NCI-H446 (cell line): ENCODE measurements around the gene CHCHD10.

Experiments used
- DNase-seq, 2 experiments: peaks; one replicate each; lab custom pipeline; 2025; lab: John Stamatoyannopoulos, UW

The CHCHD10 gene

DNA sequence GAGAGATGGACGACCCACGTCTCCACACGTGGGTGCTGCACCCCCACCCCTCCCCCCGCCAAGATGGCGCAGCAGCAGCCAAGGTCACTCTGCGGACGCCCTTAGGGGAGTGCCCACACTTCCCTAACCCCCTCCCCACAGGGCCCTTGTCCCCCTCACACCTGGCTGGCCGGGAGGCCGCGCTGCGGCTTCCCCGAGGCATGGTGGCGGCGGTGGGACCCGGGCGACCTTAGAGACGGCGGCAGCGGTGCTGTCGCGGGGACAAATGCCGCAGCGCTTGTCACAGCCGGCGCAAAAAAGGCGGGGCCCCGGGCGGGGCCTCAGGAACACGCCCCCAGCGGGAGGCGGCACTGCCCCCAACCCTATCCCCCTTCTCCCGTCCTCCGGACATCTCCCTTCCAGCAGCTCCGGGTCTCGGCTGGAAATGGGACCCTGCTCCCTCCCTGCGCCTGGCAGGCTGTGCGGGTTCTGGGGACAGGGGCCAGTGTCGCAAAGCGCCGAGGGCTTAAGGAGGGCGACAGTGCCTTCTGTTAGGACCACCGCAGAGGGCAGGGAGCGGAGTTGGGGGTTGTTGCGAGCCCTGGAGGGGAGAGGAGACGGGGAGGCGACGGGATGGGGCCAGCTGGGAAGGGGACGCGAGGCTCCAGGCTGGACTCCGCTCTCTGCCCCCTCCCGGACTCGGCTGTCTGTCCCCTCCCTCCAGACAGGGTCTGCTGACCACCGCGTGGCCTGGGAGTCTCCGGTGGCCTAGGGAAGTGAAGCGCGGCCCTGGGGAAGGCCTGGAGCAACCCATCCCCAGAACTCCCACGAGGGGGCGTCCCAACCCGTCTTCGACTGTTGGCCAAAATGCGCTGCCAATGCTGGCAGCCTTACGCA is at the start of gene CHCHD10:
CHCHD10 (minus strand) TSS at position 300 of the 876 bp plus-strand sequence; CDS start at position 202, 98 bp downstream.
- peak; percentile 73 to 80 for DNase-seq

DNA sequence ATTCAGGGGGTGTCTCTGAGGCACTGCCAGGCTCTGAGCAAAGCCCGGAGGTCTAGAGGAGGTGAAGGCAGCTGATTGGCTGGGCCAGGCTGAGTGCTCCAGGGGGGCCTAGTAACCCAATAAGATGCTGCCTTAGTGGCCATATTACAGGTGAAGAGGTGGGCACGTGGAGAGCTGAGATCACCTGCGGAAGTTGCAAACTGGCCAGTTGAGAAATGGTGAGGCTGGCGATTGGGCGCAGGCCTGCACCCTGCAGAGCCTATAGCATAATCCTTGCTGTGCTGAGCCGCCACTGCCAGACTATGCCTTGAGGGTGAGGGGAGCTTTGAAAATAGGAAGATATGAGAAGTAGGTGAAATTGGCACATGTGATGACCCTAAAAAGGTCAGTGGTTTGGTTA is 49.4 kb upstream of the CHCHD10 start:
- DNase-seq = no peak

DNA sequence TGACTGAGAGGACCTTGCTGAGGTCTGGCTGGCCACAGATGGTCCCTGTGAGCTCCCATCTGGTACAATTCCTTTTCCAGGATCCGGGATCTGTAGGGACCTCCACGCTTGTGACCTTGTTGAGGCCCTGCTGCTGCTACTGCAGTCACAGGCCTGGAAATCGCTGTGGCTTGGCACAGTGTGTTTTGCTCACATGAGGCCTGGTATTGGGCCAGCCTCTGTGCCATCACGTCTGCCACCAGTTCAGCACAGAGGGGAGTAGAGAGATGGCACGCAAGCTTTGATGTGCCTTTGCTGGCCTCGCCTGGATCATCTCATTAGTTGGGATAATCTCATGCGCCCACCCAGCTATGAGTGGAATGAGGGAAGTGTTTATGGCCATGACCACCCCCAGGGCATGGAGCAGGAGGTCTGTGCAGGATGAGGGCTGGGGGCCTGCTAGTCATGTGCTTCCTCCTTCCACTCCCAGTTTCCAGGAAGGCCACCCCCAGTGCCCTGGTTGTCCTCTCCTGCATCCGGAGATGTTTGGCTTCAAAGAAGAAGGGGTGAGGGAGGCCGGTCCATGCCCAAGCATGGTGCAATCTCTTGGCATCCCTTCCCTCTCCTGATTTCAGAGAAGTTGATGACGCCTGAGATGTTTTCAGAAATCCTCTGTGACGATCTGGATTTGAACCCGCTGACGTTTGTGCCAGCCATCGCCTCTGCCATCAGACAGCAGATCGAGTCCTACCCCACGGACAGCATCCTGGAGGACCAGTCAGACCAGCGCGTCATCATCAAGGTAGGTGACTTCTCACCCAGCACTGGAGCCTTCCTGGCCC is 48.6 kb upstream of the CHCHD10 start:
- DNase-seq = peak; percentile 21 to 86

DNA sequence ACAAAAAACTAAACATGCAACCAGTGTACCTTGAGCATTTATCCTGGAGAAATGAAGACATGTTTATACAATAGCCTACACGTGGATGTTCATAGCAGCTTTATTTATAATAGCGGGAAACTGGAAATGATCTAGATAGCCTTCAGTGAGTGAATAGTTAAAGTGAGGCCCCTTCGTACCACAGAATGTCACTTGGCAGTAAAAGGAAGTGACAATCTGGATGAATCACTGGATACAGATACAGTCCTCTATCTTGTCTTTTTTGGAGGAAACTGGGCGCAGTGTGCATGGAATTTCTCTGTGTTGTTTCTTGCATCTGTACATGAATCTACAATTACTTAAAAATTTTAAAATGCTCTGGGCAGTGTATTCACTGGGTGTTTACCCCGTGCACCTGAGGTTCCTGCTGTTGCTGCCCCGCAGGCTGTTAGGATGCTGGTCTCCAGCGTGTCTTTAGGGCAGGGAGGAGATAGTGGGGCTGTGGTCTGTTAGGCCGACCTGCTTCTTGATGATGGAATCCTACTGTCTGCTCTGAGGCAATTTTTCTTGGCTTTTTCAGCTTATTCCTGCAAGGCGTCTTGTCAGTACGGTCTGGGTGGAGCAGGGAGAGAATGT is 47.9 kb upstream of the CHCHD10 start:
- DNase-seq = no peak

DNA sequence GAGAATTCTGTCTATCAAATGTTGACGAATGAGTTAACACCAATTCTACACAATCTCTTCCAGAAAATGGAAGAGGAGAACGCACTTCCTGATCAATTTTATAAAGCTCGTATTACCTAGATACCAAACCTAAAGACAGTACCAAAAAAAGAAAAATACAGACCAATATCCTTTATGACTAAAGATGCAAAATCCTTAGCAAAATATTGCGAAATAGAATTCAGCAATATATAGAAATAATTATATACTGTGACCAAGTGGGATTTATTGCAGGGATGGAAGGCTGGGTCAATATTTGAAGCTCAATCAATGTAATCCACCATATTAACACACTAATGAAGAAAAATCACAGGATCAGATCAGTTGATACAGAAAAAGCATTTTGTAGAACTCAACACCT is 44.6 kb upstream of the CHCHD10 start:
- DNase-seq = no peak

DNA sequence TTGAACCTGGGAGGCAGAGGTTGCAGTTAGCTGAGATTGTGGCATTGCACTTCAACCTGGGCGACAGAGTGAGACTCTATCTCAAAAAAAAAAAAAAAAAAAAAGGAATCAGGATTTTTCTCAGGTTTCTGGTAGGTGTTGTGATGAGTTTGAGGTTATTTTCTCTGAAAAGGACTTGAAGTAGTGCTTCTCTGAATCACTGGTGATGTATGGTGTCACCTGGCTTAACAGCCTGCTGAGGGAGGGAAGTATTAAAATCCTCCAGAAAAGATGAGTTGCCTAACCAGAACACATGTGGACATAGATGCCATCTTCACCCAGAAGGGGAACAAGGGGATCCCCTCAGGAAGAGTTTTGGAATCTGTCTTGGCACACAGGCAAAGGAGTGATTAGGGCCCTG is 39.1 kb upstream of the CHCHD10 start:
- no peak for DNase-seq

DNA sequence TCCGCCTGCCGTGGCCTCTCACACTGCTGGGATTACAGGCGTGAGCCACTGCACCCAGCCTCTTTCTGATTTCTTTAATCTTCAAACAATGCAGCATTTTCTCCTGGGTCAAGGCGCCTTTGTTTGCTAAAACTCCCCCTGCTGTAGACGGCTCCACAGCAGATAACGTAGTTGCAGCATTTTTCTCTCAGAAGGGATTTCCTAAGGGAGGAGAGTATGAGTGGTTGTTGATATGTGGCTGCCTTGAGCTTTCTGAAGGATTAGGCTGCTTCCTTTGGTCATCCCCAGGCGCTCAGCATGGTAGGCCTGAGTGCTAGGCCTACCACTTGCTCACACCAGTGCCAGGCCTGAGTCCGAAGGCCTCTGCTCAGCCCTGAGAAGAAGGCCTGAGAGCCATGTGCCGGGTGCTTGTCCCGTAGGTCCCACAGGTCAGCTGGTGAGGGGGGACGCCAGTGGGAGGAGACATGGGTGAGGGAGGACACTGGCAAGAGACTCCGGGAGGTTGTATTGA is 37.1 kb upstream of the CHCHD10 start:
- DNase-seq = no peak

DNA sequence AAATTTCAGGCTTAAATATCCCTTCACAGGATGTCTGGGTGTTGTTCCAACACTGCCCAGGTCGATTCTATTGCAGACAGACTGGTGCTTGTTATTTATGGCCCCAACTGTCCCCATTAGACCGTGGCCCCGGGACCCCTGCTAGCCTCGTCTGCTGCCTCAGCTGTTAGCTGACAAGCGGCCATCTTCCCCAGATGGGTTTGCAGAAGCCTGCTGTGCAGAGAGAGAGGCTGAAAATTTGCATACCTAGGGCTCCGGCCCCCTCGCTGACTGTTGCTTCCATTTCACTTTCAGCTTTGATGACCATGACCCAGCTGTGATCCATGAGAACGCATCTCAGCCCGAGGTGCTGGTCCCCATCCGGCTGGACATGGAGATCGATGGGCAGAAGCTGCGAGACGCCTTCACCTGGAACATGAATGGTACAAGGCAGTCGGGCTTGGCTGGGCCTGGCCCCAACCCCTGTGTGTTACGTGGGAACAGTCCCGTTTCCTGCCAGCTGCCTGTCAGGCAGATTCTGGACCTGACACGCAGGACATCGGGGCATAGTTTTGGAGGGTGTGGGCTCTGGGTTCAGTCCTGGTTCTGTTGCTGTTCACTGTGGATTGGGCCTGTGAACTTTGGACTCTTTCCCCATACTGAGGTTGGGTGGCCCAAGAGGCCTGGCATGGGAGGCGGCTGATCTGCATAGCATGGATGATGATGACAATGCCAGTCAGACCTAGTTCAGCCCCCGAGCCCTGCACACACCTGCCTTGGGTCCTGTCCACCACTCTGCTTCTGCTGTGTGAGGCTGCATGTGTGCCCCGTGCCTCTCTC is 35.4 kb upstream of the CHCHD10 start:
- no peak for DNase-seq

DNA sequence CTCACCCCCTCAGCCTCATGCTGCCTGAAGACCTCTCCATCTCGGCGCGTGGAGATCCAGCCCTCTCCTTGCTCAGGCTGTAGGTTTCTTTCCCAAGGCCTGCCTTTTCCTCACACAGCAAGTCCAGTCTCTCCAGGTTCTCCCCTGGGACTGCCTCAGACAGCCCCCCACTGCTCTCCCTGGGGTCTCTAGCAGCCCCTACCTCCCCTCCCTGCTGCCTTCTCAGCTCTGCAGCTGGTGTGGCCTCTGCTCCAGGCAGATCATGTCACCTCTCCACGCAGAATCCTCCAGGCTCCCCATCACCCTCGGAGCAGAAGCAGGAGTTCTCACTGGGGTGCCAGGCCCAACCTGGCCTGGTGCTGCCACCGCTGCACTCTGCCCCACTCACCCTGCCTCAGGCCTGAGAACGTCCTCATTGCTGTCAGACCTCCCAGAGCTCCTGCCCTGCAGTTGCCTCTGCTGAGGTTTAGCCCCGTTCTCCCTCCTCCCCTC is 34.2 kb upstream of the CHCHD10 start:
- DNase-seq = no peak

DNA sequence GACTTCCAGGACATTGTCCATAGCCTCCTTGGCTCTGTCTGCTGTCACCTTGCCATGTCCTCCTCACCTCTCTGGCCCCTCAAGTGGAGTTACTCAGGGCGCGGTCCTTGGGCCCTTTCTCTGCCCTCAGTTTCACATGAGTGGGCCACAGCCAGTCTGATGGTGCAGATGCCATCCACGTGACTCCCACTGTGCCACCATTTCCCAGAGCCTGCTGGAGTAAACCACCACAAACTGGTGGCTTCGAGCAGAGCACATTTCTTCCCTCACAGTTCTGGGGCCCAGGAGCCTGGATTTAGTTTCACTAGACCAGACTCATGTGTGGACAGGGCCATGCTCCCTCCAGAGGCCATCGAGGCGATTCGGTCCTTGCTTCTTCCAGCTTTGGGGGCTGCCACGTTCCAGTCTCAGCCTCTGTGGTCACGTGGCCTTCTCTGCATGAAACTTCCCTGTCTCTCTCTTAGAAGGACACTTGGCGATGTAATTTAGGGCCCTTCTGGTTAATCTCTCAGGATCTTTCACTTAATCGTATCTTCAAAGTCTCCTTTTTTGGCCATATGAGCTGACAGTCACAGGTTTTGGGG is 33.6 kb upstream of the CHCHD10 start:
- DNase-seq = no peak

DNA sequence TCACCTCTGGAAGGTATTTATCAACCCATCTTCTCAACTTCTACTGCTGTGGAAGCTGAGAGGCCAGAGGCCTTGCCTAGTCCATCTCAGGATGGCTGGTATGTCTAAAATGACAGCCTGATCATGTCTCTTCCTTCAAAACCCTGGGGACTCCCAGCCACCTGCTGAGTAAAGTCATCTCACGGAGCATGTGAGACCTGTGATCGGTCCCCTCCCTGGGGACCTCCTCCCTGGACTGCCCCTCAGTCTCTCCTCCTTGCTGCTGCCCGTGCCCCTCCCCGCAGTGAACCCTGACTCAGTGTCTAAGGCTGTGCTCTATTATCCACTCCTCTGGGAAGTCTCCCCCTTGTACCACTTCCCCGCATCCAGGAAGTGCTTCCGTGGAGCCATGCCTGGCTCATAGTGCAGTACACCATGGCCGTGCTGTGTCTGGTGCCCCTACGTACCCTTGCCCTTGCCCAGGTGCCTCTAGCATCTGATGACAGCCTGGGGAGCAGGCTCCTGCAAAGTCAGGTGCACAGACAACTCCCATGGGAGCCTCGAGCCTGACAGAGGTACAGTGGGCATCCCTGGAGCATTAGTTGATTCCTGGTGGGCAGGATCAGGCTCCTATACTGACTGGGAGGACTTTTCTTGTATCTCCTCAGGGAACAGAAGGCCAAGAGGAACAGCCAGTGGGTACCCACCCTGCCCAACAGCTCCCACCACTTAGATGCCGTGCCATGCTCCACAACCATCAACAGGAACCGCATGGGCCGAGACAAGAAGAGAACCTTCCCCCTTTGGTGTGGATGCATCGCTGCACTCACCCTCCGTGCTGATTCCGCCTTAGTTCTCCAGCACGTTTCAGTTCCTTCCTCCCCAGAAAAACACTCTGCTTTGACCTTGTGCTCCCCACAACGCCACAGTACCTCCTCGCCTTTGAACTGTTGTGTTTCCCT is 32.8 kb upstream of the CHCHD10 start:
- DNase-seq = no peak

DNA sequence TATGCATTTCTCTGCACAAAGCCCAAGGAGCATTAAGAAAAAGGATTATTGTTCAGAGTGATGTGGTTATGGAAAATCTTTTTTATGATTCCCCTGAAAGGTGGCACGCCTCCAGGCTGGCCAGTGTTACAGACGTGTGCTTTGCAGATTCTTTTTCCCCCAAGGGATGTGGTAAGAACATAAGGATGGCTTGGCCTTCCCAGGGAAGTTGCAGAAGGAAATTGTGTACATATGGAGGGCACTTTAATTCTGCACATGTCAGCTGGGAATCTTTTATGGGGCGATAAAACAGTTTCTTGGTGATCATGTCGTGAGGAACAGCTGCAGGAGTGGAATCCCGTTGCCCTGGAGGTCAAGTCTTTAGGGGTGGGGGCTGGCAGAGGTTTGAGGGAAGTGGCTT is 28.7 kb upstream of the CHCHD10 start:
- no peak for DNase-seq

DNA sequence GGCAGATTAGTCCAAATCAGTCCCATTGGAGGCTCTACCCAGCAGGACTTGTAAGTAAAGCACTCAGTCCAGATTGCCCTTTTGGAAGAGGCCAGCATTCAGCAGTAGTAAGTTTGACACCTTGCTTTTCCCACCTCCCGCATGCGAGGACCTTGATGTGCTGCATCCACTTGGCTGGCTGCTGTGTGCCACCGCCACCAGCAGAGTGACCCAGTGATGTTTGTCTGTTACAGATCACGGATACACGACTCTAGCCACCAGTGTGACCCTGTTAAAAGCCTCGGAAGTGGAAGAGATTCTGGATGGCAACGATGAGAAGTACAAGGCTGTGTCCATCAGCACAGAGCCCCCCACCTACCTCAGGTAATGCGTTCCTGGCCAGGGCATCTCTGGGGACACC is 25.6 kb upstream of the CHCHD10 start:
- no peak for DNase-seq

DNA sequence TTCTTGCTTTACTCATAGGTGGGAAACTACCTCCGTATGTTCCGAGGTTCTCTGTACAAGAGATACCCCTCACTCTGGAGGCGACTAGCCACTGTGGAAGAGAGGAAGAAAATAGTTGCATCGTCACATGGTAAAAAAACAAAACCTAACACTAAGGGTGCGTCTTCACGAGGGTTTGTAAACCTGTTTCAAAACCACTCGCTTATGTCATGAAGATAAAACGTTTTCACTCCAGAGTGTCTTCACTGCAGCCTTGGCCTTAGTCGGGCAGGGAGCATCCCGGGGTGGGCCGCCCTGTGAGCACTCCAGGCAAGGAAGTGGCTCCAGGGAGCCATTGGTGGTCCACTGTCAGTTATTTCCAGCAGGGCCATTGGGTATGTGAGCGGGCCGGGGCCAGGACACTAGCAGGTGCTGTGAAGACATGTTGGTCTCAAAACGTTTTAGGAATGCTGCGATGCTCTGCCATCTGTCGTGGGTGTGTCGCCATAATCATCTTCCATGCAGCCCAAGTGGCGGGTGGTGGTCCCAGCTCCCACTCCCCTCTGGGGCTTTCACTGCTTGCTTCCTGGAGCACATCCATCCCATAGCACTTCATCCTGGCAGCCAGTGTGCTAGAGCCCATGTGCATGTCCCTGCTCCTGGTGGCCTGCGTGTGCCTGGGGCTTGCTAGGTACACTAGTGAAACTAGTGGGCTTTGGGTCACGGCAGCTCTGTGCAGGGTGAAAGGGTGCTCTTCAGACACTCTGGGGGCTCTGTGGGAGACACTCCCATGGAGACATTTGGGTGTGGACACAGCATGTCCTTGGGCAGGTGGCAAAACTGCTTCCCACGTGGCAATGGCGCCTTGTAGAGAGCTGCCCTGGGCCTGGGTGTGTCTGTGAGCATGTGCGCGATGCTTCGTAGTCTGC is 24.2 kb upstream of the CHCHD10 start:
- no peak for DNase-seq

DNA sequence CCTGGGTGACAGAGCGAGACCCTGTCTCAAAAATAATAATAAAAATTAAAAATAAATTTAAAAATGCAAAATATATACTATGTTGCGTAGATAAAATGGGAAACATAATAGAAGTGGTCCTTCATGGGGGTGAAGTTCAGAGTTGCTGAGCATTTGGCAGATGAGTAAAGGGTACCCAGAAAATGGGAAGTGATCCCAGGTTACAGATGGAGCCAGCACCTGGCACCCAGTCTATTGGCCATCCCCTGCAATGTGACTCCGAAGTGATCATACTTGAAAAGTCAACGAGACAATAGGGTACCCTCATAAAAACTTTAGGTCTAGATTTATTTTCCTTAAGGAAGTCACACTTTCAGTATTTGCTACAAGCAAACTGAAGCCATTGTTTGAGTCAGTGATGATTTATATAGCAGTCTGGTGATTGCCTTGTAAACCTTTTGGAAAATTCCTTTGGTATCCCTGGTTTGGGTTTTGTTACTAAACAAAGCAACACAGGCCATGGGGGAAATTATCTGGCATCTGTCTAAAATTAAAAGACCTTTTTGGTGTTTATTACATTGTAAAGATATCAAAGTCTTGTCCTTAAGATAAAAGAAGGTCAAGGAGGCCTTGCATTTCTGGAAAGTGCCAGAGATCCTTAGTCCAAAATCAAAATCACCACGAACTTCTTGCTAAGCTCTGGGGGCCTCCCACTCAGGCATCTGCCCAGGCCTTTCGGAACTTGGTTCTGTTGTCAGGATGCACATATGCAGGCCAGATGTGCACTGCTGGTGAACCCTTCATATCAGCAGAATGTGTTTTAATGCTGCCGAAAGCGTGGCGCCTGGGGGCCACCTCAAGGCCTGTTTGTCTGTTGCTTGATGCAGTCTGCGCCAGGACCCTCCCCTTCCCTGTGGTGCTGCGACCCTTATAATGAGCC is 23.3 kb upstream of the CHCHD10 start:
- no peak for DNase-seq

DNA sequence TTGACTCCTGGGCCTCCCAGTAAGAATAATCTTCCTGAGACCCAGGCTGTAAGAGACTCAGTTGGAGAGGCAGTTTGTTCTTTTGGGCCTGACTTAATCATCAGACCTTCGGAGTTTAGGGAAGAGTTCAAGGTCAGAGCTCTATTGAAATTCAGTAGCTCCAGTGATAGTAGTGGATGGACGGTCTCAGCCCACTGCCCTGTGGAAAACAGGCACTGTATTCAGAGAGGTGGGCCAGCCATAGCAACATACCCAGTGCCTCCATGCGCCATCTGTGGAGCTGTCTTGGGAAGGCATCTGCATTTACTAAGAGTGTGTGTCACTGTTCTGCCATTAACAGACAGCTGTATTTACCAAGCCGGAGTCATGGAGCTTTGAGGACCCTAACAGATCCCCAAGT is 21.9 kb upstream of the CHCHD10 start:
- DNase-seq = no peak

DNA sequence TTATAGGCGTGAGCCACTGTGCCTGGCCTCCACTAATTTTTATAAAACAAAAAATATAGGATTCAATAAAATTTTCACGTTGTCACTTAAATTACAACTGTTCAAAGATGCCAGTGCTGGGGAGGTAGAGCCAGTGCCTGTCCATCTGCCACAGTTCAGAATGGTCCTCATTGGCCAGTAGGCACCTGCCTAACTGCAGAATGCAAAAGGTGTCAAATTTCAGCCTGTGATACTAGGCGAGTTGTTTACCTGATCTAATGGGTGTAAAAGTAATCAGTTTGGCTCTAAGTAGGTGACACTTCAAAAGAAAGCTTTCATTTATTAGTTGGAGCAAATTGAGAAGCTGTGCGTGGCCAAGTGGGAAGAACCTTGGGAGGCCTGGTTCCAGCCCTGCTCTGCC is 21.3 kb upstream of the CHCHD10 start:
- no peak for DNase-seq

DNA sequence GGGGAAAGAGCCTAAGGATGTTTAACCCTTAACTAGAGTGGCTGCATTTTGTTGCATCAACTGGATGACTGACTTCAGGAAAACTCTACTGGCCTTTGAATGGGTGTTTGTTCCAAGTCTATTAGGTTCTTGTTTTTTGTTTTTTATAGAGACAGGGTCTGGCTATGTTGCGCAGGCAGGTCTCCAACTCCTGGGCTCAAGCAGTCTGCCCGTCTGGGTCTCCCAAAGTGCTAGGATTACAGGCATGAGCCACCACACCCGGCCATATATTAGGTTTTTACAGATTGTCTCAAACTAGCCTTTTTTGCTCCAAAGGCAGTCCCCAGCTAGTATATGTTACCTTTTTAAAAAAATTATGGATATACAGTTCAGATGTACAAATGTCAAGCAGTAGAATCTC is 20.1 kb upstream of the CHCHD10 start:
- no peak for DNase-seq
